K562 (cell line): Measurements from ENCODE around the gene RHEBL1. TPM values are rescaled to one million over a fixed set of nuclear protein-coding genes. Genes with fewer than 3 reads are reported as not detected.

Source experiments
- AFF4 ChIP-seq: sonication (generic); formaldehyde crosslinking; IDR thresholded peaks from 2 replicates; pipeline ENCODE4 v1.8.0; 2023; ENCODE audit warnings: mild to moderate bottlenecking, missing genetic modification reagents
- CCNT2 ChIP-seq: IDR thresholded peaks from 2 replicates; pipeline ENCODE4 v1.6.1; 2011; ENCODE audit warnings: borderline replicate concordance, low read depth, mild to moderate bottlenecking, moderate library complexity, mixed read lengths, low read length; ENCODE audit not compliant: insufficient read length; ENCODE audit errors: extremely low read depth
- ESRRA ChIP-seq: fragments of 450-650 bp; IDR thresholded peaks from 2 replicates; pipeline ENCODE4 v1.6.1; 2014; ENCODE audit warnings: low read depth, mild to moderate bottlenecking, moderate library complexity, borderline replicate concordance
- ETS1 ChIP-seq: conservative IDR thresholded peaks from 2 replicates; pipeline ENCODE4 v1.6.1; 2011; ENCODE audit warnings: low read depth, mild to moderate bottlenecking, low read length; ENCODE audit not compliant: control insufficient read depth
- EZH2 ChIP-seq: IDR thresholded peaks from 2 replicates; pipeline ENCODE4 v1.6.1; 2012; ENCODE audit warnings: low read depth, mild to moderate bottlenecking, inconsistent platforms, low read length, borderline replicate concordance
- MAZ ChIP-seq, 2 experiments: fragments of 450-650 bp in 1 of 2; sonication (generic) in 1 of 2; formaldehyde crosslinking; IDR thresholded peaks in 1 of 2; conservative IDR thresholded peaks in 1 of 2; 2 replicates each; pipeline versions ENCODE4 v1.4.0 to v1.5.0; 2020; ENCODE audit warnings: mild to moderate bottlenecking in 1 of 2, missing genetic modification reagents in 1 of 2
- MTF1 ChIP-seq: fragments of 250-450 bp; sonication (Bioruptor Pico); IDR thresholded peaks from 2 replicates; pipeline ENCODE4 v1.9.0; 2021; ENCODE audit warnings: moderate library complexity, mild to moderate bottlenecking, inconsistent platforms, borderline replicate concordance
- MYC ChIP-seq, 2 experiments: fragments of 250-450 bp in 1 of 2; sonication (Bioruptor Pico) in 1 of 2; IDR thresholded peaks; 2 replicates each; pipeline versions ENCODE4 v1.5.1 to v1.6.1; 2012 to 2021; ENCODE audit warnings: low read depth in 2 of 2, borderline replicate concordance in 1 of 2, improper control_type of control experiment in 1 of 2, low read length in 1 of 2, mild to moderate bottlenecking in 1 of 2, moderate library complexity in 1 of 2
- STAT5A ChIP-seq: IDR thresholded peaks from 2 replicates; pipeline ENCODE4 v1.6.1; 2012; ENCODE audit warnings: low read length, inconsistent platforms, borderline replicate concordance
- TBL1XR1 ChIP-seq, 2 experiments: IDR thresholded peaks; 2 replicates each; pipeline ENCODE4 v1.6.1; 2012; ENCODE audit warnings: improper control_type of control experiment in 2 of 2, low read length in 2 of 2, mild to moderate bottlenecking in 1 of 2
- TSHZ1 ChIP-seq: fragments of 250-450 bp; sonication (Bioruptor Pico); IDR thresholded peaks from 2 replicates; pipeline ENCODE4 v1.4.0; 2020; ENCODE audit warnings: mild to moderate bottlenecking, moderate library complexity
- YY1 ChIP-seq, 3 experiments: IDR thresholded peaks; 2 replicates each; pipeline ENCODE4 v1.6.1; 2011; ENCODE audit warnings: low read length in 2 of 3, mild to moderate bottlenecking in 2 of 3, moderate library complexity in 2 of 3, borderline replicate concordance in 1 of 3, control low read depth in 1 of 3, low read depth in 1 of 3; ENCODE audit not compliant: insufficient read depth in 3 of 3, insufficient replicate concordance in 2 of 3, control insufficient read depth in 1 of 3, insufficient read length in 1 of 3; ENCODE audit errors: extremely low read depth in 1 of 3
- ZFP1 ChIP-seq: fragments of 450-650 bp; formaldehyde crosslinking; IDR thresholded peaks from 2 replicates; pipeline ENCODE4 v1.4.0; 2020; ENCODE audit warnings: mild to moderate bottlenecking, mixed read lengths
- ZNF239 ChIP-seq: fragments of 250-450 bp; sonication (Bioruptor Pico); IDR thresholded peaks from 2 replicates; pipeline ENCODE4 v1.4.0; 2020; ENCODE audit warnings: mild to moderate bottlenecking
- ZNF583 ChIP-seq: fragments of 250-450 bp; sonication (Bioruptor Pico); IDR thresholded peaks from 2 replicates; pipeline ENCODE4 v1.4.0; 2020
- polyA plus RNA-seq, 8 experiments: library from polyadenylated mRNA; depleted of rRNA in 4 of 8; stranded (reverse) in 5 of 8; unstranded in 3 of 8; fragments of >200 nt; fragmentation: Nextera tagmentation in 2 of 8; fragmentation: Illumina TruSeq in 1 of 8; extraction: Ambion mirVana in 2 of 8; extraction: Trizol in 1 of 8; gene quantifications; 2 replicates each; pipeline versions ENCODE4 v1.2.1 to v1.2.3, GENCODE V29; 2011 to 2014; ENCODE audit warnings: inconsistent platforms in 1 of 8, missing spikeins in 1 of 8
- total RNA-seq, 7 experiments: library from RNA; depleted of rRNA in 6 of 7; stranded (reverse); fragments of >200 nt in 6 of 7; fragmentation: Illumina TruSeq in 2 of 7; extraction: Trizol in 2 of 7; gene quantifications; 2 replicates each; pipeline versions ENCODE4 v1.2.1 to v1.2.3, GENCODE V29; 2011 to 2021; ENCODE audit warnings: low replicate concordance in 1 of 7

RHEBL1 gene
- total and polyA plus RNA-seq, 9 of the 15 experiments (the other 6 are each of a cell fraction or from before 2014, with no cell fraction given), result 4.3 to 36.1 (median 8.2) TPM

GRCh38 chr12:49059299-49060171 lies 10.2 kb downstream of the RHEBL1 start (continued):
- TF ChIP-seq TSHZ1 (CRISPR knock-in tag), result no peak
- no peak for TF ChIP-seq YY1 (IDR thresholded peaks at IDR 0.05; ENCODE audit: borderline replicate concordance in 1 of 3, control insufficient read depth in 1 of 3, extremely low read depth in 1 of 3, insufficient read depth in 3 of 3, insufficient read length in 1 of 3, insufficient replicate concordance in 2 of 3, low read depth in 1 of 3, low read length in 2 of 3)
- TF ChIP-seq STAT5A, result no peak
- no peak for TF ChIP-seq ZNF583 (CRISPR knock-in tag)
- TF ChIP-seq AFF4 (CRISPR knock-in tag), result peak; percentile 19; the same call in 1 of the 2 replicates
- TF ChIP-seq CCNT2, result peak; percentile 49
- TF ChIP-seq TBL1XR1 (IDR thresholded peaks at IDR 0.05; ENCODE audit: low read length in 2 of 2), result no peak
- no peak for TF ChIP-seq EZH2
- no peak for TF ChIP-seq MYC (IDR thresholded peaks at IDR 0.05; ENCODE audit: low read depth, low read length)
- TF ChIP-seq MYC (CRISPR knock-in tag; IDR thresholded peaks at IDR 0.05; ENCODE audit: borderline replicate concordance, low read depth), result no peak
- TF ChIP-seq ETS1, result peak; percentile 37; the same call in 1 of the 2 replicates
- no peak for TF ChIP-seq MTF1 (CRISPR knock-in tag)
- TF ChIP-seq ZFP1 (CRISPR knock-in tag), result no peak
- TF ChIP-seq ESRRA, result no peak
- TF ChIP-seq MAZ (CRISPR knock-in tag; conservative IDR thresholded peaks at IDR 0.05 in 1 of 2, IDR thresholded peaks at IDR 0.05 in 1 of 2), result peak in 1 of 2 experiments; percentile 51; a peak in 2 of 4 replicates
- no peak for TF ChIP-seq ZNF239
